Smooth muscle cell (in vitro differentiated cells): ENCODE results near the gene ITPK1. TPM values are rescaled to one million over a fixed set of nuclear protein-coding genes. Genes with fewer than 3 reads are reported as not detected.

Experiments used
- DNase-seq: peaks from one replicate; lab custom pipeline; 2025; ENCODE audit not compliant: unreplicated experiment; lab: John Stamatoyannopoulos, UW
- H2AFZ ChIP-seq: fragments of 200-600 bp; sonication (generic); 2 replicates; pipeline ENCODE4 v1.6.0; 2016; ENCODE audit warnings: antibody characterized with exemption, low read depth, mild to moderate bottlenecking
- H3F3A ChIP-seq: fragments of 200-600 bp; sonication (generic); 2 replicates; pipeline ENCODE4 v1.6.0; 2017; ENCODE audit warnings: antibody characterized with exemption, low read depth
- H3K27ac ChIP-seq: fragments of 200-600 bp; sonication (generic); 2 replicates; pipeline ENCODE4 v1.5.1; 2016; ENCODE audit warnings: low read depth, mild to moderate bottlenecking
- H3K27me3 ChIP-seq: fragments of 200-600 bp; sonication (generic); 2 replicates; pipeline ENCODE4 v1.6.1; 2016; ENCODE audit warnings: low read depth, mild to moderate bottlenecking
- H3K36me3 ChIP-seq: fragments of 200-600 bp; sonication (generic); 2 replicates; pipeline ENCODE4 v1.5.1; 2016; ENCODE audit warnings: low read depth
- H3K4me1 ChIP-seq: fragments of 200-600 bp; sonication (generic); 2 replicates; pipeline ENCODE4 v1.5.1; 2016; ENCODE audit warnings: low read depth
- H3K4me2 ChIP-seq: fragments of 200-600 bp; sonication (generic); 2 replicates; pipeline ENCODE4 v1.6.0; 2016; ENCODE audit warnings: mild to moderate bottlenecking
- H3K4me3 ChIP-seq: fragments of 200-600 bp; sonication (generic); 2 replicates; pipeline ENCODE4 v1.5.1; 2016; ENCODE audit warnings: mild to moderate bottlenecking
- H3K79me2 ChIP-seq: fragments of 200-600 bp; sonication (generic); 2 replicates; pipeline ENCODE4 v1.6.0; 2016; ENCODE audit warnings: low read depth, mild to moderate bottlenecking
- H3K9ac ChIP-seq: fragments of 200-600 bp; sonication (generic); 2 replicates; pipeline ENCODE4 v1.6.0; 2016; ENCODE audit warnings: low read depth
- H3K9me3 ChIP-seq: fragments of 200-600 bp; sonication (generic); replicated peaks from 2 replicates; pipeline ENCODE4 v1.5.1; 2016; ENCODE audit warnings: low read depth
- H4K20me1 ChIP-seq: fragments of 200-600 bp; sonication (generic); 2 replicates; pipeline ENCODE4 v1.6.0; 2016; ENCODE audit warnings: low read depth
- CTCF ChIP-seq: fragments of 200-600 bp; sonication (generic); IDR thresholded peaks from 2 replicates; pipeline ENCODE4 v1.5.1; 2017; ENCODE audit warnings: borderline replicate concordance, mild to moderate bottlenecking, antibody characterized with exemption; ENCODE audit not compliant: insufficient read depth, poor library complexity, severe bottlenecking
- WGBS: methylation state at CpG from one replicate; pipeline ENCODE4 v1.1.7; 2016; ENCODE audit warnings: low lambda C conversion rate; 5-methylcytosine and 5-hydroxymethylcytosine counted together
- polyA plus RNA-seq: library from polyadenylated mRNA; unstranded; fragments of >200 nt; fragmentation: Nextera tagmentation; extraction: Ambion mirVana; gene quantifications from 2 replicates; pipeline ENCODE4 v1.2.1, GENCODE V29; 2016
- total RNA-seq: library from RNA; depleted of rRNA; stranded (reverse); fragments of >200 nt; gene quantifications from 2 replicates; pipeline ENCODE4 v1.2.3, GENCODE V29; 2014

ITPK1 gene
- total and polyA plus RNA-seq, 2 experiments from 2014 or later, result 9.2 to 14.2 TPM

- H2AFZ ChIP-seq, result no peak overlapping the region
- peaks cover 62% of the 10 kb centered on the region for H4K20me1 ChIP-seq
- H3F3A ChIP-seq, result no peaks in the 10 kb centered on the region
- peaks cover 22% of the 10 kb centered on the region for H3K79me2 ChIP-seq
- no peak for DNase-seq
- H3K4me1 ChIP-seq, result no peaks in the 10 kb centered on the region
- no peak overlapping the region for H3K4me3 ChIP-seq
- no peak for TF ChIP-seq CTCF
- WGBS, result 84% methylated on average over 13 of the region's 13 CpGs
- H3K9me3 ChIP-seq, result no peaks in the 10 kb centered on the region
- H3K9ac ChIP-seq, result no peak overlapping the region
- no peak overlapping the region for H3K27ac ChIP-seq
- H3K4me2 ChIP-seq, result no peak overlapping the region
- H3K27me3 ChIP-seq, result no peaks in the 10 kb centered on the region
- H3K36me3 ChIP-seq, result no peaks in the 10 kb centered on the region
Observed at GRCh38 chr14:93095742-93096510, 19.8 kb downstream of the ITPK1 start.

GRCh38 chr14:93094121-93094918, 21.4 kb downstream of the ITPK1 start:
- no peaks in the 10 kb centered on the region for H3K27me3 ChIP-seq
- no peak overlapping the region for H3K27ac ChIP-seq
- H3K9me3 ChIP-seq, result no peaks in the 10 kb centered on the region
- H3K9ac ChIP-seq, result no peak overlapping the region
- H3K79me2 ChIP-seq, result peaks cover 22% of the 10 kb centered on the region
- peaks cover 70% of the 10 kb centered on the region for H4K20me1 ChIP-seq
- H3K36me3 ChIP-seq, result no peaks in the 10 kb centered on the region
- H3K4me1 ChIP-seq, result no peaks in the 10 kb centered on the region
- H3F3A ChIP-seq, result no peaks in the 10 kb centered on the region
- no peak for DNase-seq
- no peak overlapping the region for H2AFZ ChIP-seq
- H3K4me3 ChIP-seq, result no peak overlapping the region
- TF ChIP-seq CTCF, result no peak
- no peak overlapping the region for H3K4me2 ChIP-seq
- 96% methylated on average over 20 of the region's 20 CpGs for WGBS

GRCh38 chr14:93092606-93093556, 22.8 kb downstream of the ITPK1 start:
- Histone ChIP-seq H3K9me3 (no peaks in the 10 kb centered on the region), H3K4me2 (no peak overlapping the region), H3K27me3 (no peaks in the 10 kb centered on the region), H3F3A (no peaks in the 10 kb centered on the region), H4K20me1 (peaks cover 73% of the 10 kb centered on the region), H3K4me3 (no peak overlapping the region), H2AFZ (no peak overlapping the region), H3K36me3 (no peaks in the 10 kb centered on the region), H3K4me1 (no peaks in the 10 kb centered on the region), H3K27ac (no peak overlapping the region), H3K9ac (no peak overlapping the region), H3K79me2 (peaks cover 22% of the 10 kb centered on the region)
- no peak for TF ChIP-seq CTCF
- 96% methylated on average over 23 of the region's 24 CpGs for WGBS
- DNase-seq, result no peak
